NCI-H460 (cell line): ENCODE data around the gene NNAT. TPM values are rescaled to one million over a fixed set of nuclear protein-coding genes. Genes with fewer than 3 reads are reported as not detected.

Experiments
- DNase-seq: peaks from one replicate; pipeline ENCODE4 v3.0.0-alpha.2; 2016; ENCODE audit warnings: low read depth; ENCODE audit errors: extremely low read depth
- total RNA-seq: library from RNA; depleted of rRNA; stranded (reverse); fragments of >200 nt; shearing (Covaris generic); gene quantifications from 2 replicates; pipeline ENCODE4 v1.2.3, GENCODE V29; 2014

NNAT gene
- total RNA-seq, 1 experiment from 2014 or later = not detected

- DNase-seq = no peak
These were observed 19.1 kb upstream of the NNAT start for GRCh38 chr20:37501940-37502339.

- no peak for DNase-seq
These were observed 18.4 kb upstream of the NNAT start for GRCh38 chr20:37502654-37503053.

GRCh38 chr20:37503256-37503927, 17.7 kb upstream of the NNAT start:
- DNase-seq = no peak

GRCh38 chr20:37504404-37505096, 16.5 kb upstream of the NNAT start:
- no peak for DNase-seq

- DNase-seq = no peak
These were observed 15.5 kb upstream of the NNAT start for GRCh38 chr20:37505263-37506151.

- no peak for DNase-seq
These were observed 14.8 kb upstream of the NNAT start for GRCh38 chr20:37506152-37506725.

- no peak for DNase-seq
These were observed 10.8 kb upstream of the NNAT start for GRCh38 chr20:37510226-37510625.

- DNase-seq = no peak
These were observed 9.3 kb upstream of the NNAT start for GRCh38 chr20:37511610-37512275.

- no peak for DNase-seq
These were observed 7.2 kb upstream of the NNAT start for GRCh38 chr20:37513779-37514359.

GRCh38 chr20:37515876-37516275, 5.2 kb upstream of the NNAT start:
- DNase-seq = no peak

GRCh38 chr20:37516811-37517750, 4.0 kb upstream of the NNAT start:
- DNase-seq = no peak

- no peak for DNase-seq
These were observed 3.0 kb upstream of the NNAT start for GRCh38 chr20:37518059-37518458.

GRCh38 chr20:37518606-37519507, 2.2 kb upstream of the NNAT start:
- DNase-seq = no peak

GRCh38 chr20:37519508-37520418, 1.3 kb upstream of the NNAT start:
- no peak for DNase-seq

- DNase-seq = no peak
These were observed 563 bp upstream of the NNAT start for GRCh38 chr20:37520419-37520955.

GRCh38 chr20:37522260-37523011, 1.4 kb downstream of the NNAT start:
- no peak for DNase-seq
